GM21723 (cell line): ENCODE measurements around the gene DPP6.
"Not testable (repeated sequence)": the region's sequence is repeated elsewhere in the genome, so short reads cannot be mapped to it uniquely, and the experiment has no call there.

Source experiments
- ATAC-seq: cut with Tn5 transposase; IDR thresholded peaks from one replicate; pipeline ENCODE4 v1.9.1; 2021; ENCODE audit warnings: mild to moderate bottlenecking, moderate library complexity; ENCODE audit not compliant: unreplicated experiment

DPP6 gene

GRCh38 chr7:154646126-154647013, 594.2 kb downstream of the DPP6 start:
- ATAC-seq = no peak

- no peak for ATAC-seq
These were observed 595.4 kb downstream of the DPP6 start for GRCh38 chr7:154647625-154648024.

GRCh38 chr7:154649015-154649414, 596.8 kb downstream of the DPP6 start:
- no peak for ATAC-seq

GRCh38 chr7:154649434-154649833, 597.2 kb downstream of the DPP6 start:
- no peak for ATAC-seq

GRCh38 chr7:154650275-154650674, 598.1 kb downstream of the DPP6 start:
- no peak for ATAC-seq

- ATAC-seq = no peak
These were observed 599.3 kb downstream of the DPP6 start for GRCh38 chr7:154651501-154651900.

GRCh38 chr7:154652564-154652963, 600.4 kb downstream of the DPP6 start:
- ATAC-seq = no peak

DNA sequence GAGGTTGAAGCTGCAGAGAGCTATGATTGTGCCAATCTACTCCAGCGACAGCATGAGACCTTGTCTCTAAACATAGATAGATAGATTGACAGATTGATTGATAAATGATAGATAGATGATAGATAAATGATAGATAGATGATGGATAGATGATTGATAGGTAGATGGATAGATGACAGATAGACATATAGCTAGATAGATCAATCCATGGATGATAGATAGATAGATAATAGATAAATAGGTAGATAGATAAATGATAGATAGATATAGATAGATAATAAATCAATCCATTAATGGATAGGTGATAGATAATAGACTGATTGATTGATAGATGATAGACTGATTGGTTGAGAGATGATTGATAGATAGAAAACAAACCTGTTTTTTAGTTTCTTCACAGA, 601.1 kb downstream of the DPP6 start:
- no peak for ATAC-seq

DNA sequence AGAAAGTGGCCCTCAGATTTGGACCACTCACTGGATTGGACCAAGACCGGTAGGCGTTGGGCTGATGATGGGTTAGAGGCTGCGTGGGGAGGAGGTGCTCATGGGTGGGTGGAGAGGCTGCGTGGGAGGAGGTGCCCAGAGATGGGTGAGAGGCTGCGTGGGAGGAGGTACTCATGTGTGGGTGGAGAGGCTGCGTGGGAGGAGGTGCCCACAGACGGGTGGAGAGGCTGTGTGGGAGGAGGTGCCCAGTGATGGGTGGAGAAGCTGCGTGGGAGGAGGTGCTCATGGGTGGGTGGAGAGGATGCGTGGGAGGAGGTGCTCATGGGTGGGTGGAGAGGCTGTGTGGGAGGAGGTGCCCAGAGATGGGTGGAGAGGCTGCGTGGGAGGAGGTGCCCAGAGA, 604.4 kb downstream of the DPP6 start:
- ATAC-seq = no peak

- ATAC-seq = no peak
These were observed 614.6 kb downstream of the DPP6 start for GRCh38 chr7:154666768-154667167.

DNA sequence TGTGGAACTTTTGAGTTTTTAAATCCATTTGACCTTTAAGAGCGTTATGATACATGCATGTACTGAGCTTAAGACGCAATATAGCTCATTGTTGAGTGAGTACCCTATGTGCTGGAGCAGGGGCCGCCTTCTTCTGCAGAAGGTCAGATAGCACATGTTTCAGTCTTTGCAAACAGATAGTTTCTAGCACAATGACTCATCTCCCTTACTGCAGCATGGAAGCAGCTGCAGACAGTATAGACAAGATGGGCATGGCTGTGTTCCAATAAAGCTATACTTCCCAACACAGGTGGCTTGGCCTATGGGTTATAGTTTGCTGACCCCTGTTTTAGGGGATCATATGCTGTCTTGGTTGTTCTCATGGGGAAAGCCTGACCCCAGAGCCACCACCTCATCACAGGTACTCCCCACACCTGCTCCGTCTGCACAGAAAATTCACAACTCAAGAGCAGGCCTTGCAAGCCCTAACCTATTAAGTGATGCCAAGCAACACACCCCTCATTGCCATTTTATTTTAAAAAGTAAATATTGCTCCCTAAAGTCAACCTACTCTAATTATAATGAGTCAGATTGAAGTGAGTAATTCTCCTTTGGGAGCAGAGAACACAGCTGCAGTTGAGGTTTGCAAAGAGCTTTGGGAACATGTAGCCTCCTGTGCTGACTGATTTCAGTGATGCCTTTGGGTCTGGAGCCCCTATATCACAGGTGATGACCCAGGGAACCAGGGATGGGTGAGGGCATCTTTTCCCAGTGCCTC, 620.6 kb downstream of the DPP6 start:
- ATAC-seq = no peak

- no peak for ATAC-seq
These were observed 622.0 kb downstream of the DPP6 start for GRCh38 chr7:154674191-154674590.

DNA sequence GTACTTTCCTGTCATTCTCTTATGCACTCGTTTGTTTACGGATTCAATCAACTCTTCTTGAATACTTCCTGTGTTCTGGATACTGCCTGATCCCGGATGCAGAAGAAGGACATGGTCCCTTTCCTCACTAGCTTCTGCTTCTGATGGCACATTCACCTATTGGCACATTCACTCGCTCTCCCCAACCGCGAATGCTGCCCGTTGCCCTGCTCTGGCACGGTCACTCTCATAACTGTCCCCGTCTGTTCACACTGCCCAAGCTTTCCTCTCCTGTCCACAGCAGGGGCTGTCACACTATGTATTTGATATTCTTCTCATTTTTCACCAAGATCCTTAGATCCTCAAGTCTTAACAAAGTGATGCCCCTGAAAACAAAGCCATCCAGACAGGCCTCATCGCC, 623.4 kb downstream of the DPP6 start:
- no peak for ATAC-seq

- not testable (repeated sequence) for ATAC-seq
These were observed 623.8 kb downstream of the DPP6 start for GRCh38 chr7:154676033-154676421.

GRCh38 chr7:154676422-154677073, 624.4 kb downstream of the DPP6 start:
- ATAC-seq = no peak

DNA sequence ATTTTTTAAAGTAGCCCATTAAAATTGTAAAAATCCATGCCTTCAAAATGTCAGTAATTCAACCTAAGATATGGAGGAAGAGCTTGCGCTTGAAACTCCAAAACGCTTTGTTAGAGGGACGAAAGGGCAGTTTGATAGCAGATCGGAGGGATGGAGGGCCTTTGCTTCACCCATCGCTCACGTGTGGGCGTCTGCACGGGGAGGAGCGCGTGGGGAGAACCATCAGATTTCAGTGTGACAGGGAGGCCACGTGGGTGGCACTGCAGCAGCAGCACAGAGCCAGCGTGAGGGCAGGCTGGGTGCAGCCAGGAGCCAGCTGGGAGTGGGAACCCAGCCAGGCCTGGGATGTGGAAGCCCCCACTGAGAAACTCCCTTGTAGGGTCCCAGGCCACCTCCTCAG, 625.3 kb downstream of the DPP6 start:
- ATAC-seq = no peak

DNA sequence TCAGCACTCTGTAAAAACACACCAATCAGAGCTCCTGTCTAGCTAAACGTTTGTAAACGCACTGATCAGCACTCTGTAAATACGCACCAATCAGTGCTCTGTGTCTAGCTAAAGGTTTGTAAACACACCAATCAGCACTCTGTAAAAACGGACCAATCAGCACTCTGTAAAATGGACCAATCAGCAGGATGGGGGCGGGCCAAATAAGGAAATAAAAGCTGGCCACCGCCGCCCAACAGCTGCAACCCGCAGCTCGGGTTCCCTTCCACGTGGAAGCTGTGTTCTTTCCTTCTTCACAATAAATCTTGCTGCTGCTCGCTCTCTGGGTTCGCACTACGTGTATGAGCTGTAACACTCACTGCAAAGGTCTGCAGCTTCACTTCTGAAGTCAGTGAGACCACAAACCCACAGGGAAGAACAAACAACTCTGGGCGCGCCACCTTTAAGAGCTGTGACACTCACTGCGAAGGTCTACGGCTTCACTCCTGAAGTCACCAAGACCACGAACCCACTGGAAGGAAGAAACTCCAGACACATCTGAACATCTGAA, 625.9 kb downstream of the DPP6 start:
- not testable (repeated sequence) for ATAC-seq

DNA sequence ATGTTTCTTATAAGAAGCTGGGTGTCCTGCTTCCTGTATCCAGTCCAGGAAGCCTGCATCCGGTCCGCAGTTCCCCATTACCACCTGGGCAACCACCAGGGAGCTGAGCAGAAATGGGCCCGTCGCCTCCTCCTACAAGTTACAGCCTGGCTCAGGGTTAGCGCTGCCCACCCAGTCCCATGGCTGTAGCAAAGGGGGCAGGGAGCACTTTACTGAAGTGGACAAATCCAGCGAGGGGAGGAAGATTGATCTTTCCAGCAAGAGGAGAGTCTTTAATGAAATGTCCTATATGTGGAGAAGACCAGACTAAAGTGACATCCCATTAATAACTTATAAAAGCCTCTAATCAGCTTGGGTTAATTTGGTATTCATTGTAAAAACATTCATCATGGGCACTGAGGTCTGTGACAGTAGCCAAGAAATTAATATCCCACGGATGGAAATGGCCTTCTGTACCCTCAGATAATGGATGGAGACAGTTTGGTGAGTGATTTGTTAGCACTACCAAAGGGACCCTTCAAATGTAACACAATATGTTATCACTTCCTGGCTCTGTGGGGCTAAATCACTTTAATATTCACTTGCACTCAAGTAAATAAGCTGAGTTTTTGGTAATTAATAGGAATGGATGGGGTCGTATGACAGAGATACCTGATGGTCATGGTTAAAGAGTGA, 627.3 kb downstream of the DPP6 start:
- no peak for ATAC-seq

- no peak for ATAC-seq
These were observed 628.9 kb downstream of the DPP6 start for GRCh38 chr7:154680894-154681659.

DNA sequence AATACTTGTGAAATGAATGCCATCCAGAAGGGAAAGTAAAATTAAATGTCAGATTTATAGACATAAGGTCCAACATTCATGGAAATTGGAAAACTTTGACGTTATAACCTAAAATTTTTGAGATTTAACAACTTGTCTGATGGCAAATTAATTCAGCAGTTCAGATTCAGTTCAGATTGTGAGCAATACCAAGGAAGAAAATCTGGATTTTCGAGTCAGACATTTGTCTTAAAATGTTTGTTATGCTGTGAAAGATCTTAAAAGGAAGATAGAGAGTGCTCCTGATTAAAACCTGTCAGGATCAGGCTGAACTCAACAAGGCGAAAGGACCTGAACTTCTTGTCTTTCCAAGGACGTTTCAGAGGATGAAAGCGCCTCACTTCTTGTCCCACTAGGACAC, 629.8 kb downstream of the DPP6 start:
- no peak for ATAC-seq
